ENCODE results near the gene FBXO28.
"Not testable (repeated sequence)": the region's sequence is repeated elsewhere in the genome, so short reads cannot be mapped to it uniquely, and the experiment has no call there.

FBXO28 gene

DNA sequence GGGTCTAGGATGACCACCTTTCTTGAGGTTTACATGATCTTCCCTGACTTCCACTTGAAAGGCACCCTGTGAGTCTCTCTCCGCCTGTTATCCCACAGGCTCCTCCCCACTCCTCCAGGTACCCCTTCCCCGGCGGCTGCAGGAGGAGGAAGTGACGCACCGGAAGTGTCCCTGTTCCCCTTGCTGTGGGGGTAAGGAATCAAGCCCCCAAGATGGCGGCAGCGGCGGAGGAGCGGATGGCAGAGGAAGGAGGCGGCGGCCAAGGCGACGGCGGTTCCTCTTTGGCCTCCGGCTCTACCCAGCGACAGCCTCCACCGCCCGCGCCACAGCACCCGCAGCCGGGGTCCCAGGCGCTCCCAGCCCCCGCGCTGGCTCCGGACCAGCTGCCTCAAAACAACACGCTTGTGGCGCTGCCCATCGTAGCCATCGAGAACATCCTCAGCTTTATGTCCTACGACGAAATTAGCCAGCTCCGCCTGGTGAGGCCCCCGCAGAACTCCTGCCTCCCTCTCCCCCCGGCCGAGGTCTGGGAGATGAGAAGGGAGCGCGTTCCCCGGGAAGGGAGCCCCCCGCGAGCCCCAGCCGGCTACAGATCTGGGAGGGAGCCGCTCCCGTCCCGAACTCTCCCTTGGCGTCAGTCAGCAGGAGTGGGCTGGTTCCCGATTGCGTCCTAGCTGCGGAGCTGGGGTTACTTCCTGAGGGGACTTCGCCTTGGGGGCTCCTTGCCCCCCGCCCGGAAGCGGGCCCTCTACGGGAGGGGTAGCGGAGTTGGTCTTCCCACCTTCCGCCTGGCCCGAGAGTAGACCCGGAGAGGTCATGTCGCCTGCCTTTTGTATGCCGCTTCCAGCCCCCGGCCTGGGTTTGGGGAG, at the start of gene FBXO28:
Gene FBXO28 (plus strand): TSS at position 194 of the 869 bp plus-strand sequence. CDS start 19 bp downstream, at position 213.
- DNase-seq (ENCODE audit: low read depth in 3 of 3), result peak; percentile 85 to 88 (median 88)

GRCh38 chr1:224064150-224064549, 49.8 kb upstream of the FBXO28 start:
- DNase-seq (ENCODE audit: low read depth in 3 of 3), result no peak

GRCh38 chr1:224065455-224065854, 48.5 kb upstream of the FBXO28 start:
- no peak for DNase-seq (ENCODE audit: low read depth in 3 of 3)

- DNase-seq (ENCODE audit: low read depth in 3 of 3), result no peak
Measured at GRCh38 chr1:224067207-224067606, 46.7 kb upstream of the FBXO28 start.

DNA sequence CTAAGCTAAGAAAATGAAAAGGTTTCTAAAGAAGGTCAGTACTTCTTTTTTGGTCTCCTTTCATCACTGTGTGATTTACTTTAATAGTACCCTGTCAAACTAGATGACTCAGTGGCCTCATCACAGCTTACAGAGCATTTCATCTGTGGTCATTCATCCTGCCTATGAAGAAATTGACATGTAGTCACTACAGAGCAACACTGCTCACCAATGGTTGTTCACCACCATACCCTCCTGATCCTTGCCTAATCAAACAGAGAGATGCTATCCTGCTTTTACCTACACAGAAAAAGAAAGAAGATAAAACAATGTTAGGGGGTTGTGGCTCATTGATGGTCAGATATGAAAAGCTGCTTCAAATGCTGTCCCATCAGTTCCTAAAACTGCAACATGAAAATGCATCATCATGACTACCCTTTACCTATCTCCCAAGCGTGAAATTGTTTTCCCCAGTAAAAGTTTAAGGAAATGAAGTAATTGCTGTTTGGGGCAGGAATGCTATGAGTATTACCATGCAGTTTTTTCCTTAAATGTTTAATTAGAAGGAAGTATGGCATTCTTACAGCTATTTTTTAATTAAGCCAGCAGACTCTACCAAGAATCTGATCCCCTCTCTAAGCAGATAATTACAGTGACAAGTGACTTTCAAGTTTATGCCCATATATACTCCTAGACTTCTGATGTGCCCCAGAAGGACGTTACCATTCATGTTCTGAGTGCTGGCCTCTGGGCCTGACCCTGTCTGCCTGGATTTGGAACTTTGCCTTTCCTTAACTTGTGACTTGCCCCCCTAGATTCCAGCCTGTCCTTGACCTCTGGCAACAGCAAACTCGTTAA, 46.1 kb upstream of the FBXO28 start:
- DNase-seq (ENCODE audit: low read depth in 3 of 3), result no peak

- no peak for DNase-seq (ENCODE audit: low read depth in 3 of 3)
Measured at GRCh38 chr1:224068458-224069072, 45.3 kb upstream of the FBXO28 start.

GRCh38 chr1:224069138-224069537, 44.8 kb upstream of the FBXO28 start:
- DNase-seq (ENCODE audit: low read depth in 3 of 3), result no peak

DNA sequence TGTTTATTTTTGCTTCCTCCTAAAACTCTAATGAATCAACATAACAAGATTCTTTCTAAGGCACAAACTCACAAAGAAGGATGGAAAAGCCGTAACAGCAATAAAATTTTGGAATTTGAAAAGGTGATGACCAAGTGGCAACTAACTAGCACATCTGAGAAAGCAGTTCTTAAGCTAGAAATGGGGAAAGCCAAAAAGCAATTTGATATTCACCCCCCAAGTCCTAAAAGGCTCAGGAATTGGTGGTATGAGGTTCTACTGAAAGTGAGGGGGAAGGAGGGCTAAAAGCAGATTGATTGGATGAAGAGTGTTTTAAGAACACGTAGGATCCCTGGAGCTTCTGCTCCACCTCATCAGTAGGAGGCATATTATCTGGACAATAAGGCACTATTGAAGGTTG, 43.4 kb upstream of the FBXO28 start:
- DNase-seq (ENCODE audit: low read depth in 3 of 3), result no peak

- DNase-seq (ENCODE audit: low read depth in 3 of 3), result no peak
Measured at GRCh38 chr1:224076407-224076806, 37.5 kb upstream of the FBXO28 start.

DNA sequence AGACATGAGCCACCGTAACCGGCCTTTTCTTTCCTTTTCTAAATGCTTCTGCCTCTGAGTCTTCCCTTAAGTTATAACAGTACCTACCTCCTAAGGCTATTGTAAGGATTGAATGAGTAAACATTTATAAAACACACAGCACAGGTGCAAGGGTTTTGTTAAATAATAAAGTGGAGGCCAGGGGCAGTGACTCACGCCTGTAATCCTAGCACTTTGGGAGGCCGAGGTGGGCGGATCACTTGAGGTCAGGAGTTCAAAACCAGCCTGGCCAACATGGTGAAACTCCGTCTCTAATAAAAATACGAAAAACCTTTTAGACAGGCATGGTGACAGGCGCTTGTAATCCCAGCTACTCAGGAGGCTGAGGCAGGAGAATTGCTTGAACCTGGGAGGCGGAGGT, 34.3 kb upstream of the FBXO28 start:
- DNase-seq (ENCODE audit: low read depth in 3 of 3), result not testable (repeated sequence)

DNA sequence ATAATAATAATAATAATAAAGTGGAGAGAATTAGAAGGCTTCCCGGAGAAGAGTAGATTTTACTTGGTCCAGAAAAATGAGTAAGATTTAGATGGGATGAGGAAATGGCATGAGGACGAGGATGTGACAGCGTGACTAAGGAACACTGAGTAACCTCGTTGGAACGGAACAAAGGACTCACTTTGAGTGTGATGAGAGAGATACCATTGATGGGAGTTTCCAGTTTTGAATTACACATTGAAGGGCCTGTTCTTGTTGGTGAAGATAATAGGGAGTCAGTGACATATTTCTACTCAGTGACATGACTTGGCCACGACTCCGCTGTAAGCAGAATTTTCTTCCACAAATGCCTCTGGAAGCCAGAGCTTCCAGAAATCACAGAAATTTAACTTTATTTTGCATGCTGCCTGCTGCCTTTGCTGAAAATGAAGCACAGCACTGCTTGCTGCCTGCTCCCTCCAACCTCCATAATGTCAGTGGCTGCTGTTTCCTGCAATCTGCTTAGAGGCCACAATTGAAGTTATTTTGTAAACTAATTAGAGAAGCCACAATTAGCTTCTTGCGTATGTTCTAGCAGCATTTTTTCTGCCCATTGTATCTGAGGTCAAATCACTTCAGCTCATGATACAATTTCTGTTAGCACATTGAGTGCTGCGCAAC, 33.7 kb upstream of the FBXO28 start:
- DNase-seq (ENCODE audit: low read depth in 3 of 3), result no peak

DNA sequence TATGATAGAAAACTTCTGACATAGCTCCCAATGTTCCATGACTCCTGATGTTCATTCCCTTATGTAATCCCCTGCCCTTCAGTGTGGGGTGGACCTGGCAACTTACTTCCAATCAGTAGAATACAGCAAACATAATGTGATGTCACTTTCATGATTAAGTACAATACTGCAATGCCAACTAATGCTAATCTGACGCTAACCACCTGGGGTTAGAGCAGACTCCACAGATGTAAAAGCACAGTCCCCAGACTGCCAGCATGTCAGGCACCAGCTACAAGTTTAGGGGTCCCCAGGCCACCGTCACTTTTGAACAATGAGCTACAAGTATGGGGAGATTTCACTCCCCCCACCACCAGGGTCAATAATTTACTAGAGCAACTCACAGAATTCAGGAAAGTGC, 32.3 kb upstream of the FBXO28 start:
- DNase-seq (ENCODE audit: low read depth in 3 of 3), result no peak

- no peak for DNase-seq (ENCODE audit: low read depth in 3 of 3)
Measured at GRCh38 chr1:224082146-224082545, 31.8 kb upstream of the FBXO28 start.

DNA sequence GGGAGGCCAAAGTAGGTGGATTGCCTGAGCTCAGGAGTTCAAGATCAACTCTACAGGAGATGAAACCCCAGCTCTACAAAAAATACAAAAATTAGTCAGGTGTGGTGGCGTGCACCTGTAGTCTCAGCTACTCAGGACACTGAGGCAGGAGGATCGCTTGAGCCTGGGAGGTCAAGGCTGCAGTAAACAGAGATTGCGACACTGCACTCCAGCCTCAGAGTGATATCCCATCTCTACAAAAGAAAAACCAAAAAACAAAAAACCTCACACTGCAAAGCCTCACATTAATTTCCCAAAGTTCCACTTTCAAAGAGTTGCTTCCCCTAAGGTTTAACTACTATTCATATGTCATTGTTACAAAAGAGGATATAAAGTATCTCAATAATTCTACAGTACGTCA, 29.0 kb upstream of the FBXO28 start:
- DNase-seq (ENCODE audit: low read depth in 3 of 3), result no peak

DNA sequence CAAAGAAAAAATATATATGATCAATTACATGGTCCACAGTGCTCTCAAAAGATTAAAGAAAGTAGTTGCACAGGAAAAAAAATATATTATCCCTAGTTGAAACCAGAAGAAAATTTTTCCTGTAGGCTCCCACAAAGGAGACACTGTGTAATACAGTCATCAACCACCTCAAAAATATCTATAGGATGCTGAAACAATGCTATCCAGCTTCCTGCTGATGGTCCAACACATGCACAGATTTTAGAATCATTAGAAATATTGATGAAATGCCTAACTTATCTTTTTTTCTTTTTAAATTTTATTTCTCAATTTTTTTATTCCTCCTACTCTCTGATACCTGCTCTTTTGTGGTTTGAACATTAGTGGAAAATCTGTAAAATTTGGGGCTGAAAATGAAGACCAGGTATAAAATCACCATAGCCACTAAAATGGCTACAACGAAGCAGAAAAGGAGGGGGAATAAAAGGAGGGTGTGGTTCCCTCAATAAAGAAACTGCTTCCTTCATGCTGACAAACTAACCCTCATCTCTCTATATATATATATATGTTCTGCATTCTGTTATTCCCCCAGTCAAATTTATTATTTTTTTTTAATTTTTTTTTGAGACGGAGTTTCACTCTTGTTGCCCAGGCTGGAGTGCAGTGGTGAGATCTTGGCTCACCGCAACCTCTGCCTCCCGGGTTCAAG, 28.3 kb upstream of the FBXO28 start:
- no peak for DNase-seq (ENCODE audit: low read depth in 3 of 3)

DNA sequence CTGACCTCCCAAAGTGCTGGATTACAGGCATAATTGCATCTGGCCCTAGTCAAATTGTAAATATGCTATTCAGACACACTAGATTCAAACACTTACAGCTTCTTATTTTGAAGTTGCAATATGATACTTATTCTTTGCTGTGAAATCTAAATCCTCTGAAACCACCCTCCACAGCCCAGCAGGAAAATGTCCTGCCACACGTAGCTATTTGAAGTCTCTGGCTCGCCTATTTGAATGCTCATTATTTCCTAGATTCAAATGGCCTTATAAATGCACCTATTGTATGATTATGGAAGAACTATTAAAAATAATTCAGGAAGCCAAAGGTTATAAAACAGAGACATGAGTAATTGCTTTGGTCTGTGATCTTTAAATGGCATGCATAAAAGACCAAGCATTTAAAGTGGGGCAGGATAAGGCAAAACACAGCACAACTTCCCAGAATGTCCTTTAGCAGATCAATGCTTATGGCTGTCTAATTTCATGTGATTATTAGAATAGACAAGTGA, 26.6 kb upstream of the FBXO28 start:
- DNase-seq (ENCODE audit: low read depth in 3 of 3), result no peak

DNA sequence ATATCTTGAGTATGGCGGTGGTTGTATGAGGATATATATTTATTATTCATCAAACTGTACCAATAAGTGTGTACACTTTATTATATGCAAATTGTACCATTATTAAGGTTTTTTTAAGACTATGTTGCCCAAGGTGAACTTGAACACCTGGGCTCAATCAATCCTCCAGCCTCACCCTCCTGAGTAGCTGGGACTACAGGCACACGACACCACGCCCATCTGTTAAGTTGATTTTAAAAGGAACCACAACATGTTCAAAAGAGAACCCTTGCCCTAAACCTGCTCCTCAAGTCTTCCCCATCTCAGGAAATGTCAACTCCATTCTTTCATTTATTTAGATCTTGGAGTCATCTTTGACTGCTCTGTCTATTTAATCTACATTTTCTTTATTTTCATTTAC, 24.3 kb upstream of the FBXO28 start:
- DNase-seq (ENCODE audit: low read depth in 3 of 3), result no peak

GRCh38 chr1:224090116-224090515, 23.8 kb upstream of the FBXO28 start:
- no peak for DNase-seq (ENCODE audit: low read depth in 3 of 3)

GRCh38 chr1:224092111-224092510, 21.8 kb upstream of the FBXO28 start:
- DNase-seq (ENCODE audit: low read depth in 3 of 3), result no peak

DNA sequence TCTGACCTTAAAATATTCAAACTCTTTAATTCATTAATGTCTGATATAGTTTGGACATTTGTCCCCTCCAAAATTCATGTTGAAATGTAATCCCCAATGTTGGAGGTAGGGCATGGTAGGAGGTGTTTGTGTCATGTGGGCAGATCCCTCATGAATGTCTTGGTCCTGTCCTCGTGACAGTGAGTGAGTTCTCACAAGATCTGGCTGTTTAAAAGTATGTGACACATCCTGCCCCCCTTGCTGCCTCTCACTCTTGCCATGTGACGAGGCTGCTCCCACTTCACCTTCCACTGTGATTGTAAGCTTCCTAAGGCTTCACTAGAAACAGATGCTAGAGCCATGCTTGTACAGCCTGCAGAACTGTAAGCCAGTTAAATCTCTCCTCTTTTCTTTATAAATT, 21.3 kb upstream of the FBXO28 start:
- DNase-seq (ENCODE audit: low read depth in 3 of 3), result no peak

GRCh38 chr1:224095339-224095738, 18.6 kb upstream of the FBXO28 start:
- DNase-seq (ENCODE audit: low read depth in 3 of 3), result no peak

Measured in stimulated activated CD4-positive, alpha-beta T cell treated with anti-CD3 and anti-CD28 coated beads, TNF-alpha, amount 100 ng/mL, for 4 hours (primary cell).